MM.1S (cell line): Measurements from ENCODE around the gene ZNF836.

ENCODE experiments used
- DNase-seq: peaks from one replicate; pipeline ENCODE4 v3.0.0-alpha.2; 2015
- H2AFZ ChIP-seq: fragments of 300-600 bp; sonication (generic); 2 replicates; pipeline ENCODE4 v1.6.0; 2016; ENCODE audit warnings: antibody characterized with exemption, low read length
- H3F3A ChIP-seq: fragments of 300-600 bp; sonication (generic); 2 replicates; pipeline ENCODE4 v1.6.1; 2016; ENCODE audit warnings: mild to moderate bottlenecking, antibody characterized with exemption, low read length, moderate library complexity, mixed read lengths; ENCODE audit not compliant: insufficient read depth
- H3K27ac ChIP-seq: fragments of 300-600 bp; sonication (generic); 2 replicates; pipeline ENCODE4 v1.5.1; 2016; ENCODE audit warnings: mild to moderate bottlenecking, low read length
- H3K27me3 ChIP-seq: fragments of 300-600 bp; sonication (generic); replicated peaks from 2 replicates; pipeline ENCODE4 v1.6.0; 2016; ENCODE audit warnings: low read length; ENCODE audit not compliant: insufficient read depth
- H3K36me3 ChIP-seq: fragments of 300-600 bp; sonication (generic); replicated peaks from 2 replicates; pipeline ENCODE4 v1.6.1; 2016; ENCODE audit warnings: mild to moderate bottlenecking, low read length, mixed read lengths; ENCODE audit not compliant: insufficient read depth
- H3K4me1 ChIP-seq: fragments of 300-600 bp; sonication (generic); 2 replicates; pipeline ENCODE4 v1.6.1; 2016; ENCODE audit warnings: low read length, mixed read lengths
- H3K4me2 ChIP-seq: fragments of 300-600 bp; sonication (generic); 2 replicates; pipeline ENCODE4 v1.6.0; 2016; ENCODE audit warnings: low read depth, low read length
- H3K4me3 ChIP-seq: fragments of 300-600 bp; sonication (generic); 2 replicates; pipeline ENCODE4 v1.5.1; 2016; ENCODE audit warnings: low read length, mixed read lengths
- H3K79me2 ChIP-seq: fragments of 300-600 bp; sonication (generic); 2 replicates; pipeline ENCODE4 v1.6.1; 2016; ENCODE audit warnings: mixed run types, low read length, mixed read lengths
- H3K9ac ChIP-seq: fragments of 300-600 bp; sonication (generic); 2 replicates; pipeline ENCODE4 v1.6.1; 2016; ENCODE audit warnings: low read length, mixed read lengths
- H3K9me2 ChIP-seq: fragments of 300-600 bp; sonication (generic); replicated peaks from 2 replicates; pipeline ENCODE4 v1.6.1; 2016; ENCODE audit warnings: mild to moderate bottlenecking, low read length, mixed read lengths; ENCODE audit not compliant: insufficient read depth
- H3K9me3 ChIP-seq: fragments of 300-600 bp; sonication (generic); replicated peaks from 2 replicates; pipeline ENCODE4 v1.6.1; 2016; ENCODE audit warnings: mild to moderate bottlenecking, low read length, mixed read lengths; ENCODE audit not compliant: insufficient read depth
- H4K20me1 ChIP-seq: fragments of 300-600 bp; sonication (generic); 2 replicates; pipeline ENCODE4 v1.6.1; 2016; ENCODE audit warnings: mild to moderate bottlenecking, low read length, moderate library complexity, mixed read lengths; ENCODE audit not compliant: insufficient read depth
- CTCF ChIP-seq: fragments of 300-600 bp; sonication (generic); IDR thresholded peaks from 2 replicates; pipeline ENCODE4 v1.5.1; 2016; ENCODE audit warnings: antibody characterized with exemption, low read length, mixed read lengths
- EZH2 ChIP-seq: fragments of 300-600 bp; sonication (generic); optimal IDR thresholded peaks from 2 replicates; pipeline ENCODE3; 2017; ENCODE audit warnings: low read depth, mild to moderate bottlenecking, antibody characterized with exemption, low read length, mixed read lengths
- EZH2phosphoT487 ChIP-seq: fragments of 300-600 bp; sonication (generic); IDR thresholded peaks from 2 replicates; pipeline ENCODE4 v1.6.1; 2018; ENCODE audit warnings: antibody characterized with exemption, low read length

Gene ZNF836

GRCh38 chr19:52120286-52120685, 51.1 kb downstream of the ZNF836 start:
- Histone ChIP-seq H3K9me3 (0 out of 2 replicates have a peak, but pooled peaks cover 4% of the 10 kb centered on the region), H3K9ac (no peak overlapping the region), H3F3A (no peaks in the 10 kb centered on the region), H3K27me3 (no peaks in the 10 kb centered on the region), H3K9me2 (no peaks in the 10 kb centered on the region), H3K79me2 (no peaks in the 10 kb centered on the region), H3K36me3 (peaks cover 21% of the 10 kb centered on the region), H2AFZ (no peak overlapping the region), H3K4me3 (no peak overlapping the region), H3K27ac (no peak overlapping the region), H4K20me1 (no peaks in the 10 kb centered on the region), H3K4me1 (no peaks in the 10 kb centered on the region), H3K4me2 (no peak overlapping the region)
- TF ChIP-seq EZH2 (no peak), EZH2phosphoT487 (no peak), CTCF (no peak)
- DNase-seq = no peak

- no peaks in the 10 kb centered on the region for H3F3A ChIP-seq
- DNase-seq = no peak
- H3K4me1 ChIP-seq = no peaks in the 10 kb centered on the region
- no peaks in the 10 kb centered on the region for H4K20me1 ChIP-seq
- no peak overlapping the region for H3K9ac ChIP-seq
- H3K27ac ChIP-seq = no peak overlapping the region
- H2AFZ ChIP-seq = no peak overlapping the region
- H3K4me2 ChIP-seq = no peak overlapping the region
- H3K27me3 ChIP-seq = no peaks in the 10 kb centered on the region
- no peaks in the 10 kb centered on the region for H3K9me2 ChIP-seq
- H3K4me3 ChIP-seq = no peak overlapping the region
- H3K9me3 ChIP-seq = 0 out of 2 replicates have a peak, but pooled peaks cover 8% of the 10 kb centered on the region
- peaks cover 21% of the 10 kb centered on the region for H3K36me3 ChIP-seq
- H3K79me2 ChIP-seq = no peaks in the 10 kb centered on the region
- TF ChIP-seq EZH2 (no peak), EZH2phosphoT487 (no peak), CTCF (no peak)
These were observed 55.8 kb downstream of the ZNF836 start for GRCh38 chr19:52115526-52116053.

GRCh38 chr19:52114691-52115090, 56.7 kb downstream of the ZNF836 start:
- H4K20me1 ChIP-seq = no peaks in the 10 kb centered on the region
- no peak overlapping the region for H3K27ac ChIP-seq
- H3K4me3 ChIP-seq = no peak overlapping the region
- H3K9ac ChIP-seq = no peak overlapping the region
- no peaks in the 10 kb centered on the region for H3K27me3 ChIP-seq
- peaks cover 21% of the 10 kb centered on the region for H3K36me3 ChIP-seq
- no peaks in the 10 kb centered on the region for H3K9me2 ChIP-seq
- H3K79me2 ChIP-seq = no peaks in the 10 kb centered on the region
- H2AFZ ChIP-seq = no peak overlapping the region
- 0 out of 2 replicates have a peak, but pooled peaks cover 8% of the 10 kb centered on the region for H3K9me3 ChIP-seq
- no peak overlapping the region for H3K4me2 ChIP-seq
- H3K4me1 ChIP-seq = no peaks in the 10 kb centered on the region
- TF ChIP-seq CTCF (no peak), EZH2 (no peak), EZH2phosphoT487 (no peak)
- DNase-seq = no peak
- H3F3A ChIP-seq = no peaks in the 10 kb centered on the region
